Retinal pigment epithelial cell (primary cell): ENCODE results near the gene PLAC8L1.

Experiments
- DNase-seq: peaks from one replicate; pipeline ENCODE4 v3.0.0-alpha.2; 2010; ENCODE audit warnings: low read depth
- H3K4me3 ChIP-seq: 2 replicates; pipeline ENCODE4 v1.5.1; 2011; ENCODE audit warnings: mild to moderate bottlenecking, low read length, control low read depth, moderate library complexity
- TF ChIP-seq, protein P1 (sequence below): conservative IDR thresholded peaks from 2 replicates; pipeline ENCODE4 v1.5.1; 2011; ENCODE audit warnings: low read depth, low read length, control low read depth, inconsistent platforms

PLAC8L1 gene

DNA sequence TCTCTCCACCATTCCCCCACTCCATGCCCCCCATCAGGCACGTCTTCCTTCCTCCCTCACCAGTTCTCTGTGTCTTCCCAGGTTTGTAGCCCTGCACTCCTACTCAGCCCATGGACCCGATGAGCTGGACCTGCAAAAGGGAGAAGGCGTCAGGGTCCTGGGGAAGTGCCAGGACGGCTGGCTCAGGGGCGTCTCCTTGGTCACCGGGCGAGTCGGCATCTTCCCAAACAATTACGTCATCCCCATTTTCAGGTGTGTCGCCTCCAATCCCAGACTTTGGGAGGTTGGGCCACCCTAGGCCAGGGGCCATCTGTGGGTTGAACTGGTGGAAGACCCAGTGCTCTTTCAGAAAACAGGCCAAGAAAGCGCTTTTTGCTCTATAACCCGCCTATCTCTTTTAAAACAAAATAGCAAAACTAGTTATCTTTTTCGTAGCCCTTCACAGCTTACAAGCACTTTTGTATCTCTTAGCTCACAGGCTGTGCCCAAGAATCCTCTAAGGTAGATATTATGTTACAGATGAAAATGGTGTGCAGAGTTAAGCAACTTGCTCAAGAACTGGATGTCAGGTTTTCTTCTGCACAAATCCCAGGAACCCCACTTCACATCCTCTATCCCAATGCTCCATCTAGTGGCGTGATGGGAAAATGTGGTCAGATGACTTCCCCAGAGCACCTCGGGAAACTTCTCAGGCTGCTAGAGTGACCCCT, 56.2 kb downstream of the PLAC8L1 start:
- peak; percentile 31 for DNase-seq
- TF ChIP-seq, protein P1, sequence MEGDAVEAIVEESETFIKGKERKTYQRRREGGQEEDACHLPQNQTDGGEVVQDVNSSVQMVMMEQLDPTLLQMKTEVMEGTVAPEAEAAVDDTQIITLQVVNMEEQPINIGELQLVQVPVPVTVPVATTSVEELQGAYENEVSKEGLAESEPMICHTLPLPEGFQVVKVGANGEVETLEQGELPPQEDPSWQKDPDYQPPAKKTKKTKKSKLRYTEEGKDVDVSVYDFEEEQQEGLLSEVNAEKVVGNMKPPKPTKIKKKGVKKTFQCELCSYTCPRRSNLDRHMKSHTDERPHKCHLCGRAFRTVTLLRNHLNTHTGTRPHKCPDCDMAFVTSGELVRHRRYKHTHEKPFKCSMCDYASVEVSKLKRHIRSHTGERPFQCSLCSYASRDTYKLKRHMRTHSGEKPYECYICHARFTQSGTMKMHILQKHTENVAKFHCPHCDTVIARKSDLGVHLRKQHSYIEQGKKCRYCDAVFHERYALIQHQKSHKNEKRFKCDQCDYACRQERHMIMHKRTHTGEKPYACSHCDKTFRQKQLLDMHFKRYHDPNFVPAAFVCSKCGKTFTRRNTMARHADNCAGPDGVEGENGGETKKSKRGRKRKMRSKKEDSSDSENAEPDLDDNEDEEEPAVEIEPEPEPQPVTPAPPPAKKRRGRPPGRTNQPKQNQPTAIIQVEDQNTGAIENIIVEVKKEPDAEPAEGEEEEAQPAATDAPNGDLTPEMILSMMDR = peak; percentile 81
- H3K4me3 ChIP-seq = no peak overlapping the region

DNA sequence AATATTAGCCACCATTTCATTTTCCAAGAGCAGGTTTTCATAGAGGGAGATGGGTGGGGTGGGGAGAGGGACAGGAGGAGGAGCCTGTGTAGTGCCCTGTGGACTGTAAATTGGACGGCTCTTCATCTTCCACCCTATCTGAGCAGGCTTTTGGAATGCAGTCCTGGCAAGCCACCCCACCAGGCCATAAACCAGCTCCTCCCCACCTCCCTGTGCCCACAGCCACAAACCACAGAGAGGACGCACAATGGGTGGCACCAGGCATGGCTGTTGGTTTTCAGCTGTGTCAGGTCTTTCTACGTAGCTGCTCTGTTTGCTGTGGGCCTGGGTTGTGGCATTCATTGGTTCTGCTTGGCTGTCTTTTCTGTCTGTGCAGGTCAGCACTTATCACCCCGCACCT, 58.0 kb downstream of the PLAC8L1 start:
- no peak overlapping the region for H3K4me3 ChIP-seq
- TF ChIP-seq, protein P1 = no peak
- no peak for DNase-seq

DNA sequence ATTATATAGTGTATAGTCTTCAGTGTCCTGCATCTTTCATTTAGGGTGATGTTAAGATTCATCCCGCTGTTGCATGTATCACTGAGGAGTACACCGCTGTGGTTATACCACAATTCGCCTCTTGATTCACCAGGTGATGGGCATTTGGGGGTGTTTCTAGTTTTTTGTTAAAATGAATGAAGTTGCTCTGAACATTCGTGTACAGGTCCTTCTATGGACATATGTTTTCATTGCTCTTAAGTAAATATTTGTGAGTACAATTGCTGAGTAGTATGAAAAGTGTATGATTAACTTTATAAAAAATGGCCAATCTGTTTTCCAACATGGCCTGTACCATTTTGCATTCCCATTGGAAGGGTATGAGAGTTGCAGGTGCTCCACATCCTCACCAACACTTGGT, 61.7 kb downstream of the PLAC8L1 start:
- H3K4me3 ChIP-seq = no peak overlapping the region
- DNase-seq = no peak
- TF ChIP-seq, protein P1 = no peak

DNA sequence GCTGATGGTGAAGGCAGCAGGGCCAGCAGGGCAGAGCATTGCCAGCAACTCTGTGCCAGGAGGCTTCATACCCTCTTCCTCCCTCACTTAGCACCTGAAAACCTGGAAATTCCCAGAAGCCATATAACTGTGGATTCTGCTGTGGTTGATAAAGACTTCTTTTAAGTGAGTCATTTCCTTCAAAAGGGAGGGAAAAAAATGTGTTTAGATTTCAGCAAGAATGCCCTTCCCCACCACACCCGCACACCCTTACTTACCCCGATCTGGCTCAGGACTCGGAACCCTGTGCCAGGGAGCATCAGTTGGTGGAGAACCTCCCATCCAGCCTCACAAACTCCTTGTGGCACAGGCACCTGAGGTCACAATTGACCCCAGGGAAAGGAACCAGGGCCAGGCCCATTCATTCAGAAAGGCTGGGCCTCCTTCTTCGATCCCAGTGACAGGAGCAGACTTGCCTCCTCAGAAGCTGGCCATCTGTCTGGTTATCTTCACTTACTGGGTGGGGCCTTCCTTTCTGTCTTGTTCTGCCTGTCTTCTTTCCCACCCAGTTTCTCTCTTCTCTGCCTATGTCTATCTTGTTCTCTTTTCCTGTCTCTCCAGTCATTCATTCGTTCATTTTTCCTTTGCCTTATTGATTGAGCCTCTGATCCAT, 62.6 kb downstream of the PLAC8L1 start:
- TF ChIP-seq, protein P1 = no peak
- no peak for DNase-seq
- H3K4me3 ChIP-seq = no peak overlapping the region

DNA sequence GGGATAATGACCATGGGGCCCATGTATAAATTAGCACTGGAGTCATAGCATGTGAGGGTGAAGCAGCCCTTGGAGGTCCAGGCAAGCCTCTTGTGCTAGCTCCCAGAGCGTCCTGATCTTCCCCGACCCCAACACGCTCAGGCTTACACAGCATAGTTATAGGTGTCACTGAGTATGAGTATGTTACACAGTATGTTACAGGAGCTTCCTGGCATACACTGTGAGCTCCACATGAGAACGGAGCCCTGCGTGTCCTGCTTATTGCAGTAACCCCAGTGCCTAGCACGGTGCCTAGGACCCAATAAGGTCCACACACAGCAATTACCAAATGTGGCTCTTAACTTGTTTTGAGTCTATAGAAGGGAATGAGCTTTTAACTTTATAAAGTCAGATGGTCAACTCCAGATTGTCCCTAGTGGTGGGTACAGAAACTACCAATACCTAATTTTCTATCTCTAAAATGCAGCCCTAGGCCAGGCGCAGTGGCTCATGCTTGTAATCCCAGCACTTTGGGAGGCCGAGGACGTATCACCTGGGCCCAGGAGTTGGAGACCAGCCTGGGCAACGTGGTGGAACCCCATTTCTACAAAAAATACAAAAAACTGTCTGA, 64.1 kb downstream of the PLAC8L1 start:
- DNase-seq = no peak
- TF ChIP-seq, protein P1 = peak; percentile 54
- H3K4me3 ChIP-seq = no peak overlapping the region

DNA sequence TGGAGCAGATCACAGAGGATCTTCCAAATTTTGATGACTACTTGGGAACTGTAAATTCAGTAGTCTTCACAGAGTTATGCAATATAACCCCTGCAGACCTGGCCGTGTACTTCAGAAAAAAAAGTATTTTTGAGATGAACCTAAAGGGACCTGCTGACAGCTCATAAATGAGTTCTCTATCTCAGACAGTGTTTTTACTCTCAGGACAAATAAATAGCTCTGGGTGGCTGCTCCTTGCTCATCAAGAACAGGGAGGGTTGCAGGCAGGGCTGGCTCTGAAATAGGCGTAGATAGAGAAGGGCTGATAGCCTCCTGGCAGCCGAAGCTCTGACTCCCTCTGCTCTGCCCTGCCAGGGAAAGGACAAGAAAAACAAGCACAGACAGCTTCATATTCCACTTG, 64.8 kb downstream of the PLAC8L1 start:
- DNase-seq = no peak
- TF ChIP-seq, protein P1 = no peak
- no peak overlapping the region for H3K4me3 ChIP-seq

DNA sequence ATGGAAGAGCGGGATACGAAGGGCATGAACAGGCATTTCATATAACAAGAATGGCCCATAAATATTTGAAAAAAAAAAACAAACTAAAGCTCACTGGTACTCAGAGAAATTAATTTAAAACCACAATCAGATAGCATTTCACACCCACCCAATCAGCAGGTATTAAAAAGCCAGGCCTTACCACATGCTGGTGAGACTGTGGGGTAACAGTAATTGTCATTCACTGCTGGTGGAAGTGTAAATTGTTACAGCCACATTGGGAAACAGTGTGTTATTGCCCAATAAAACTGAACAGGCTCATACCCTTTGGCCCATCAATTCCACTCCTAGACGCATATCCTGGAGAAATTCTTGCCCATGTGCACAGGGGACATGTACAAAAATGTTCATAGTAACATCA, 66.0 kb downstream of the PLAC8L1 start:
- DNase-seq = no peak
- no peak overlapping the region for H3K4me3 ChIP-seq
- TF ChIP-seq, protein P1 = no peak
